Stimulated activated CD4-positive, alpha-beta T cell treated with anti-CD3 and anti-CD28 coated beads, Interleukin-12 subunit alpha, Interleukin-12 subunit beta, amount 100 ng/mL, for 48 hours (primary cell): ENCODE data around the gene SLC25A13.
"Not testable (repeated sequence)": the region's sequence is repeated elsewhere in the genome, so short reads cannot be mapped to it uniquely, and the experiment has no call there.

Experiments
- DNase-seq, 3 donors: peaks; one replicate each; pipeline ENCODE4 v3.0.0-alpha.2; 2020; ENCODE audit warnings: low read depth in 2 of 3, low spot score in 1 of 3

The SLC25A13 gene

GRCh38 chr7:96300502-96300901 is 21.4 kb downstream of the SLC25A13 start:
- DNase-seq: no peak

GRCh38 chr7:96299496-96299895 is 22.4 kb downstream of the SLC25A13 start:
- no peak for DNase-seq

- no peak for DNase-seq
Observed at GRCh38 chr7:96297876-96298275, 24.0 kb downstream of the SLC25A13 start.

- not testable (repeated sequence) for DNase-seq
Observed at GRCh38 chr7:96297446-96297845, 24.5 kb downstream of the SLC25A13 start.

- DNase-seq: not testable (repeated sequence)
Observed at GRCh38 chr7:96293911-96294310, 28.0 kb downstream of the SLC25A13 start.

- DNase-seq: no peak
Observed at GRCh38 chr7:96287559-96287958, 34.3 kb downstream of the SLC25A13 start.

GRCh38 chr7:96287132-96287531 is 34.8 kb downstream of the SLC25A13 start:
- no peak for DNase-seq

GRCh38 chr7:96285579-96285978 is 36.3 kb downstream of the SLC25A13 start:
- peak in 1 of 3 donors; percentile 18 for DNase-seq

GRCh38 chr7:96284835-96285234 is 37.1 kb downstream of the SLC25A13 start:
- no peak for DNase-seq

GRCh38 chr7:96284240-96284639 is 37.7 kb downstream of the SLC25A13 start:
- DNase-seq: no peak

GRCh38 chr7:96282835-96283234 is 39.1 kb downstream of the SLC25A13 start:
- no peak for DNase-seq

GRCh38 chr7:96277921-96278320 is 44.0 kb downstream of the SLC25A13 start:
- DNase-seq: no peak

- DNase-seq: no peak
Observed at GRCh38 chr7:96276019-96276418, 45.9 kb downstream of the SLC25A13 start.

GRCh38 chr7:96273716-96274115 is 48.2 kb downstream of the SLC25A13 start:
- DNase-seq: no peak

GRCh38 chr7:96269246-96269994 is 52.5 kb downstream of the SLC25A13 start:
- no peak for DNase-seq

GRCh38 chr7:96266580-96266979 is 55.3 kb downstream of the SLC25A13 start:
- DNase-seq: no peak

GRCh38 chr7:96266015-96266414 is 55.9 kb downstream of the SLC25A13 start:
- no peak for DNase-seq

- no peak for DNase-seq
Observed at GRCh38 chr7:96253964-96254363, 67.9 kb downstream of the SLC25A13 start.

- DNase-seq: no peak
Observed at GRCh38 chr7:96253441-96253840, 68.5 kb downstream of the SLC25A13 start.

- no peak for DNase-seq
Observed at GRCh38 chr7:96250776-96251361, 71.0 kb downstream of the SLC25A13 start.

- no peak for DNase-seq
Observed at GRCh38 chr7:96248405-96248804, 73.5 kb downstream of the SLC25A13 start.

GRCh38 chr7:96246919-96247318 is 75.0 kb downstream of the SLC25A13 start:
- no peak for DNase-seq

GRCh38 chr7:96244992-96245292 is 77.0 kb downstream of the SLC25A13 start:
- DNase-seq: no peak
